ENCODE results near the gene OR2H1.

The OR2H1 gene

DNA sequence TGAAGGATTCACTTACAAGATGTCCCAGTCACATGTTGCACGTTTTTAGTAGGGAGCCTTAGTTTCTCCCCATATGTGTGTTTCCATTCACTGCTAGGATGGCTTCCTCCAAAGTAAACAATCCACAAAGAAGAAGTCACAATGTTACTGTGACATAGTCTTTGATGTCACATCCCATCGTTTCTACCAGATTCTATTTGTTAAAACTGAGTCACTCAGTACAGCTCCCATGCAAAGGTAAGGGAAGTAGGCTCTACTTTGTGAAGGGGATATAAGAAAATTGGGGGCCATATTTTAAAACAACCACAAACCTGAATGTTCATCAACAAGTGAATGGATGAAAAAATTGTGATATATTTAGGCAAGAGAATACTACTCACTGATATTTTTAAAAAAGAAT, at the start of gene OR2H1, which contains the start of gene OR11A1:
OR2H1 (plus strand) TSS at position 185 of the 400 bp plus-strand sequence. CDS start 4,615 bp downstream, outside the sequence.
OR11A1 (minus strand) TSS at position 101 of the 400 bp plus-strand sequence. CDS start 29,430 bp downstream, outside the sequence.
- no peaks in the 10 kb centered on the region for H3K4me1 Mint-ChIP-seq
- peaks cover 8% of the 10 kb centered on the region for H3K27me3 Mint-ChIP-seq (ENCODE audit: low read depth)
- H3K4me3 Mint-ChIP-seq: no peak within 1 kb of the TSS
- TF ChIP-seq, protein P1, sequence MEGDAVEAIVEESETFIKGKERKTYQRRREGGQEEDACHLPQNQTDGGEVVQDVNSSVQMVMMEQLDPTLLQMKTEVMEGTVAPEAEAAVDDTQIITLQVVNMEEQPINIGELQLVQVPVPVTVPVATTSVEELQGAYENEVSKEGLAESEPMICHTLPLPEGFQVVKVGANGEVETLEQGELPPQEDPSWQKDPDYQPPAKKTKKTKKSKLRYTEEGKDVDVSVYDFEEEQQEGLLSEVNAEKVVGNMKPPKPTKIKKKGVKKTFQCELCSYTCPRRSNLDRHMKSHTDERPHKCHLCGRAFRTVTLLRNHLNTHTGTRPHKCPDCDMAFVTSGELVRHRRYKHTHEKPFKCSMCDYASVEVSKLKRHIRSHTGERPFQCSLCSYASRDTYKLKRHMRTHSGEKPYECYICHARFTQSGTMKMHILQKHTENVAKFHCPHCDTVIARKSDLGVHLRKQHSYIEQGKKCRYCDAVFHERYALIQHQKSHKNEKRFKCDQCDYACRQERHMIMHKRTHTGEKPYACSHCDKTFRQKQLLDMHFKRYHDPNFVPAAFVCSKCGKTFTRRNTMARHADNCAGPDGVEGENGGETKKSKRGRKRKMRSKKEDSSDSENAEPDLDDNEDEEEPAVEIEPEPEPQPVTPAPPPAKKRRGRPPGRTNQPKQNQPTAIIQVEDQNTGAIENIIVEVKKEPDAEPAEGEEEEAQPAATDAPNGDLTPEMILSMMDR (IDR thresholded peaks at IDR 0.05; ENCODE audit: unreplicated experiment in 3 of 3): no peak
- H3K36me3 Mint-ChIP-seq (ENCODE audit: low read depth): no peaks in the 10 kb centered on the region
- H3K9me3 Mint-ChIP-seq: no peaks in the 10 kb centered on the region
- no peak within 1 kb of the TSS for H3K27ac Mint-ChIP-seq

DNA sequence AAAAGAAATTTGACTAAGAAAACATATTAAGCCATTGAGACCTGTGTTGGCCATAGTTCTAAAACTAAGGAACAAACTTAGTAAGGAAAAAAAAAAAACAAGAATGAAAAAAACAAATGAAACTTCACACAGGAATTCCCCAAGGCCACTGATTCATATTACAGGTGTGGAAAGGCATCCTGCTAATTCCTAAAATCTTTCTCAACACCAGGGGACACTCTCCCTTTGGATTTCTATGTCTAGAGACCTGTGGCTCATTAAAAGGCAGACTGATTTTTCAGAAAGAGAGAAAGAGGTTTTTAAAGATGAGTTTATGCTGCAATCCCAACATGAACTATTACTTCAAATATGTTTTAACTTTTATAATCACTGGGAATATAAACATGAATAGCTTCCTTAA, 42.4 kb upstream of the OR2H1 start, which contains the start of gene OR12D1:
OR12D1 (plus strand) TSS at position 341 of the 400 bp plus-strand sequence.
- Mint-ChIP-seq H3K4me3 (no peak within 1 kb of the TSS), H3K27me3 (ENCODE audit: low read depth) (peaks cover 4% of the 10 kb centered on the region), H3K36me3 (ENCODE audit: low read depth) (no peaks in the 10 kb centered on the region), H3K9me3 (peaks cover 24% of the 10 kb centered on the region), H3K27ac (no peak within 1 kb of the TSS), H3K4me1 (no peaks in the 10 kb centered on the region)
- TF ChIP-seq, protein P1 (IDR thresholded peaks at IDR 0.05; ENCODE audit: unreplicated experiment in 3 of 3): peak; percentile 17 to 29 (median 23)

DNA sequence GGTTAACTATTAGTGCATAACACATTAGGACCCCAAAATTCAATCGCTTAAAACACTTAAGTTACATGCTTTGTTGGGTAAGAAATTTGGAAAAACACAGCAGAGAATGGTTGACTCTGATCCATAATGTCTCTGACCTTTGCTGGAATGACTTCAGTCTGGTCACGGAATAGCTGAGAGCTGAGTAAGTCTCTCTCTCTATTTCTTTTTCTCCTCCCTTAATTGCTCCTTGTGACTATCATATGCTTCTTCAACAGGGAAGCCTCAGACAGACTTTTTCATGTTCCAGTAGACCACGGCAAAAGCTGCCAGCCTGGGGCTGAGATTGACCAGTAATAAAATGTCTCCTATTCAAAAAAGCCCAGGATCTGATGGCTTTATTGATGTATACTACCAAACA, 37.4 kb upstream of the OR2H1 start:
- Mint-ChIP-seq H3K27me3 (ENCODE audit: low read depth) (no peaks in the 10 kb centered on the region), H3K4me3 (no peak overlapping the region), H3K27ac (no peak overlapping the region), H3K4me1 (no peaks in the 10 kb centered on the region), H3K36me3 (ENCODE audit: low read depth) (no peaks in the 10 kb centered on the region), H3K9me3 (no peaks in the 10 kb centered on the region)
- TF ChIP-seq, protein P1 (IDR thresholded peaks at IDR 0.05; ENCODE audit: unreplicated experiment in 3 of 3): no peak

DNA sequence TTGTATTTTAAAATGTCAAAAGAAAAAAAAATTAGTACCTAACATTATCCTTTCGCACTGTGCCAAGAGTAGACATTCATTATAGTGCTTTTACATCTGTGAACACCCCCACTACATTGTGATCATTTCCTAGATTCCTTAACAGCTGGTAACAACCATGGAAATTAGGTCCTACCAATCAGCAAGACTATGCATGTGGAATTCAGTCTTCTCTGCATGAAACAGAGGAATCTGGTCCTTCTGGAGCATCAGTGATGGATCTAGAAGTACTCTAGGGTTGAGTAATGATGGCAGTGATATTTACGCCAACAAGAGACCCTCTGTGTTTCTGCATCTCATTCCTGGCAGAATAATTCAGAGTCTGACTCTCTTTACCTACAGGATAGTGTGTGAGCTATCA, 32.8 kb upstream of the OR2H1 start:
- Mint-ChIP-seq H3K36me3 (ENCODE audit: low read depth) (no peaks in the 10 kb centered on the region), H3K4me3 (no peak overlapping the region), H3K9me3 (no peaks in the 10 kb centered on the region), H3K27ac (no peak overlapping the region), H3K4me1 (no peaks in the 10 kb centered on the region), H3K27me3 (ENCODE audit: low read depth) (no peaks in the 10 kb centered on the region)
- TF ChIP-seq, protein P1 (IDR thresholded peaks at IDR 0.05; ENCODE audit: unreplicated experiment in 3 of 3): no peak

DNA sequence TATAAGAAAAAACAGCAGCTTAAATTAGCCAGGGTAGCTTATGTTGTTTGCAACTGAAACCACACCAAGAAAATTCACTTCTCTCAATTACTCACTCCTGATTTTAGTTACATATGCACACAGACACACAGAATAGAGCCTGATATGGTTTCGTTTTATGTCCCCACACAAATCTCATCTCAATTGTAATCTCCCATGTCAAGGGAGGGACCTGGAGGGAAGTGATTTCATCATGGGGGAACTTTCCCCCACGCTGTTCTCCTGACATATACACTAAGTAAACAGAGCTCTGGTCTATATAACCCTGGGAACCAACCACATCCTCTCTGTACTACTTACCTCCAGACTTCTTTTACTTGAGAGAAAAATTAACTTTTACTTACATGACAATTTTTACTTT, 32.4 kb upstream of the OR2H1 start:
- Mint-ChIP-seq H3K27ac (no peak overlapping the region), H3K9me3 (no peaks in the 10 kb centered on the region), H3K4me1 (no peaks in the 10 kb centered on the region), H3K36me3 (ENCODE audit: low read depth) (no peaks in the 10 kb centered on the region), H3K4me3 (no peak overlapping the region), H3K27me3 (ENCODE audit: low read depth) (no peaks in the 10 kb centered on the region)
- TF ChIP-seq, protein P1 (IDR thresholded peaks at IDR 0.05; ENCODE audit: unreplicated experiment in 3 of 3): no peak

DNA sequence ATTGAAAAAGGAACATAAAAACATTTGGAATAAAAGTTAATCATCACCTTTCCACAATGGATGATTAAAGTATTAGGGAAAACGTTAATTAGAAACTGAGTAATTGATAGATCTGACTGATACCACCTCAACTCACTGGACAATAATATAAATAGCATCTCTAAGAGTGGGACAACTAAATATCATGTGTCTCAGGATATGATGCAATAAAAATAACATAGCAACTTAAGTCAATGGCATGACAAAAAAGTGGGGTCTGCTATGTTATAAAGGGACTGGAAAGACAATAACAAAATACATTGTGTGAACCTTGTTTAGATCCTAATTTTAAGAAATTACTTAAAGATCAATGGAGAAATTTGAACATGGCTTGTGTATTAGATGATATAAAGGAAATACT, 31.9 kb upstream of the OR2H1 start:
- TF ChIP-seq, protein P1 (IDR thresholded peaks at IDR 0.05; ENCODE audit: unreplicated experiment in 3 of 3): no peak
- H3K4me3 Mint-ChIP-seq: no peak overlapping the region
- H3K27ac Mint-ChIP-seq: no peak overlapping the region
- no peaks in the 10 kb centered on the region for H3K27me3 Mint-ChIP-seq (ENCODE audit: low read depth)
- no peaks in the 10 kb centered on the region for H3K4me1 Mint-ChIP-seq
- H3K36me3 Mint-ChIP-seq (ENCODE audit: low read depth): no peaks in the 10 kb centered on the region
- H3K9me3 Mint-ChIP-seq: no peaks in the 10 kb centered on the region

All from nephron (organoid).